GM21390 (cell line): ENCODE results near the gene FBXL15.

ENCODE experiments used
- ATAC-seq: cut with Tn5 transposase; IDR thresholded peaks from one replicate; pipeline ENCODE4 v1.9.1; 2021; ENCODE audit not compliant: unreplicated experiment

The FBXL15 gene, protein sequence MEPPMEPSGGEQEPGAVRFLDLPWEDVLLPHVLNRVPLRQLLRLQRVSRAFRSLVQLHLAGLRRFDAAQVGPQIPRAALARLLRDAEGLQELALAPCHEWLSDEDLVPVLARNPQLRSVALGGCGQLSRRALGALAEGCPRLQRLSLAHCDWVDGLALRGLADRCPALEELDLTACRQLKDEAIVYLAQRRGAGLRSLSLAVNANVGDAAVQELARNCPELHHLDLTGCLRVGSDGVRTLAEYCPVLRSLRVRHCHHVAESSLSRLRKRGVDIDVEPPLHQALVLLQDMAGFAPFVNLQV

DNA sequence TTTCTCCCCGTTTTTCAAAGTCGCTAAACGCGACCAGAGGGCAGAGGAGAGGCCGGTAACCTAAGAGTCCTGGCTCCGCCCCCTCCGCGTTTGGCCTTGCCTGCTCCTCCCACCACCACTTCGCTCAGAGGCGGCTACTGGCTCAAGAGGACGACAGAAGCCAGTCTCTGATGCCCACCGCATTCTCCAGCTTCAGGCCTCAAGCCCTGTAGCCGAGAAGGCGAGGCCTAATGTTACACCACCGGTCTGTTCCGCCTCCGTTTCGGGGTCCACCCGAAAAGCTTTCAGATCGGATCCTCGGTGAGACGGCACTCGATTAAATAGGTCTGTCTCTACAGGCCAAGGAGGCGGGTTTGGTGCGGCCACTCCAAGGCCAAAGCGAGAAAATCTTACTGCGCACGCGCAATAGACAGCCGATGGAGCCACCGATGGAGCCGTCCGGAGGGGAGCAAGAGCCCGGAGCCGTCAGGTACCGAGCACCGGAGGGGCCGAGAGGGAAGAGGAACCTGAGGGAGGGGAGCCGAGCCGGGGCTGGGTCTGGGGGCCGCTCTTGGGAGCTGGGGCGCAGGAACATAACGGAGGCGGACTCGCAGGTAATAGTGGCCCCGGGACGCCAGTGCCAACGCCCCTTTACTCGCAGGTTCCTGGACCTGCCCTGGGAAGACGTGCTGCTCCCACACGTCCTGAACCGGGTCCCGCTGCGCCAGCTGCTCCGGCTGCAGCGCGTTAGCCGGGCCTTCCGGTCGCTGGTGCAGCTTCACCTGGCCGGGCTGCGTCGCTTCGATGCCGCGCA lies at the start of gene FBXL15:
FBXL15 (plus strand) TSS at position 123 of the 793 bp plus-strand sequence; CDS start at position 417, 294 bp downstream.
- ATAC-seq: peak; percentile 58

DNA sequence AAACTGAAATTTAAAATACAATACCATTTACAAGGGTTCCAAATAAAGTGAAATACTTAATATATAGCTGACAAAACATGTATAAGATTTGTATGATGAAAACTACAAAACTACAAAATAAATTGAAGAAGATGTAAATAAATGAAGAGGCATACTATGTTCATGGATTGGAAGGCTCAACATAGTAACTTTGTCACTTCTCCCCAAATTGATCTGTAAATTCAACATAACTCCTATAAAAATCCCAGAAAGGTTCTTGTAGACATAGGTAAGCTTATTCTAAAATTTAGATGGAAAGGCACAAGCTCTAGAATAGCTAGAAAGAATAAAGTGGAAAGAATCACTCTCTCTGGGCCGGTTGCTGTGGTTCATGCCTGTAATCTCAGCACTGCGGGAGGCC lies 49.3 kb upstream of the FBXL15 start:
- no peak for ATAC-seq

DNA sequence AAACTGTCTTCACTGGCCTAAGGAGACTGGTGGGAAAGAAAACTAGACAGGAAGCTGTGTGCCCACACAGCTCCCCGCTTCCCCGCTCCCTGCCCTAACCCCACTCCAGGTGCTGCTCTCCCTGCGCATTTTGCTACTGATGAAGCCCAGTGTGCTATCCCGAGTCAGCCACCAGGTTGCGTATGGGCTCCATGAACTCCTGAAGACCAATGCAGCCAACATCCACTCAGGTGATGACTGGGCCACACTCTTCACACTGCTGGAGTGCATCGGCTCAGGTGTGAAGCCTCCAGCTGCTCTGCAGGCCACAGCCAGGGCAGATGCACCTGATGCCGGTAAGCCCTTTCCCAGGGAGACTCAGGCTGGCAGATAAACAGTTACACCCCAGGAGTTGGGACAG lies 45.4 kb upstream of the FBXL15 start:
- ATAC-seq: no peak

DNA sequence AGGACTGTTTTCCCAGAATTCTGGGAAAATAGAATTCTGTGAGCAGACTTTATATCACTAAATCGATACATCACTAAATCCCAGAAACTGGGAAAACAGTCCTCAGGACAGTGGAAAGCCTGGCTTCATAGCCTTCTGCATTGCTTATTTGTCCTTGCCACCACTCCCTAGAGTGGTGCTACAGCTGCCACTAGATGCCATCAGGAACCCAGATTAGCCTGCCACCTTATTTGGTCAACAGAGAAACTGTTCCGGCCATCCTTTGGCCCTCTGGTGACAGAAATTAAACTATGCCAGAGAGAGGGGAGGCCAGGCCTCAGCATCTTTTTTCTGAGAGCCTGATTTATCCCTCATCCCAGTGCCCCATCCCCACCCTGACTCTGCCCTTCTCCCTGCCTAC lies 44.8 kb upstream of the FBXL15 start:
- ATAC-seq: no peak

DNA sequence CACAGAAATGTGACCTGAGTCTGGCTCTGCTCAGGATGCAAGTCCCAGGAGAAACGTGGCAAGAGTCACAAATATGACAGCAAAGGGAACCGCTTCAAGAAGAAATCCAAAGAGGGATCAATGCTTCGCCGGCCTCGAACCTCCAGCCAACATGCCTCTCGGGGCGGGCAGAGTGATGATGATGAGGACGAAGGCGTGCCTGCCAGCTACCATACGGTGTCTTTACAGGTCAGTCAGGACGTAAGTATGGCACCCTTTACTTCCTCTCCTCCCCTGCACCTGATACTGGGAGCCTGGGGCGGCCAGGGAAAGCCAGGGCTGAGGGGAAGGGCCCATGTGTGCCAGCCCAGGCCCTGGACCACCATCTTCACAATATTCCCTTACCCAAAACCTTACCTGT lies 43.7 kb upstream of the FBXL15 start:
- ATAC-seq: no peak

DNA sequence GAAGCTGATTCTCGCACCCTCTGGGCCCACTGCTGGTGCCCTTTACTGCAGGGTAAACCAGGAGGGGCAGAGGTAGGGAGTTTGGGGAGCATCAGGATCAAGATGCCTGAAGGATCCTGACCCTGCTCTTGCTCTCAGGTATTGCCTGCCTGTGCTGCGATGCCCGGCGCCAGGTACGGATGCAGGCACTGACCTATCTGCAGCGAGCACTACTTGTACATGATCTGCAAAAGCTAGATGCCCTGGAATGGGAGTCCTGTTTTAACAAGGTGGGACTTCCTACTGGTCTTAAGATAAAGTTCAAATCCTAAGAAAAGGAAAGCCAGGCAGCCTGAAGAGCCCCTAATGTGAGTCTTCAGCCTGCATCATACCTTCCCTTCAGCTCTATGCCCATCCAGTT lies 41.3 kb upstream of the FBXL15 start:
- no peak for ATAC-seq

DNA sequence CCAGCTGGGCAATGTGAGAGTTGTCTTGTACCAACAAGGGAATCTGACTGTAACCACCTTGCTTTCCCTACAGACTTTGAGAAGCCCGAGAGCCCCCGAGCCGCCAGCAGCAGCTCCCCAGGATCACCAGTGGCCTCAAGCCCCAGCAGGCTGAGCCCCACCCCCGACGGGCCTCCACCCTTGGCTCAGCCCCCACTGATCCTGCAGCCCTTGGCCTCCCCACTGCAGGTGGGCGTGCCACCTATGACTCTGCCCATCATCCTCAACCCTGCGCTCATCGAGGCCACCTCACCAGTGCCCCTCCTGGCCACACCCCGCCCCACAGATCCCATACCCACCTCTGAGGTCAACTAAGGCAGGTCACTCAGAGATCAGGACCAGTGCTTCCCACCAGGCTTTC lies 38.7 kb upstream of the FBXL15 start:
- no peak for ATAC-seq

DNA sequence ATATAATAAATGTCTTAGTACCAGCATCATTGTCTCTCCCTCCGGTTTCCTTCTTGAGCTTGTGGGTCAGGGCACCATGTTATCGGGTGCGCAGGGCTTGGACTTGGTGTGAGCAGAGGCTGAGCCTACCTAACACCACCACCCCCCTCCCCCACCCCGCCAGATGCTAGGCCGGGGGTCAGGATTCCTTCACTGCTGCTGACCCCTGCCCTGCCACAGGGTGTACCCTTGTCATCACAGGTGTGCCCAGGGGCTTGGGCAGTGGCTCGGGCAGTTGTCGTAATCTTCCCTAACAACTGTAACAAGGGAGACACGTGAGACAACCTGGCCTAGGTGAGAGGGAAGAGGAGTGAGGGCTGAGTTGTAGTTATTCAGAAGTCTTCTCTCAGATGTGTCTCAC lies 37.8 kb upstream of the FBXL15 start:
- no peak for ATAC-seq

DNA sequence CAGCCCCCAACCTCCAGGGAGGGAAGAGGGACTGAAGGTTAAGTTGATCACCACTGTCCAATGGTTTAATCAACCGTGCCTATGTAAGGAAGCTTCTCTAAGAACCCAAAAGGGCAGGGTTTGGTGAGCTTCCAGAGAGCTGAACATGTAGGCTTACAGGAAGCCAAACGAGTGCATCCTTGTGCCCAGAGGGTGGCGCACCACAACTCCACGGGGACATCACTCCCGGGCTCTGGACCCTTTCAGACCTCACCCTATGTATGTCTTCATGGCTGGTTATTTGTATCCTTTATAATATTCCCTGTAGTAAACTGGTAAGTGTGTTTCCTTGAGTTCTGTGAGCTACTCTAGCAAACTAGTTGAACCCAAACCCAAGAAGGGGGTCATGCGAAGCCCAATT lies 36.6 kb upstream of the FBXL15 start:
- ATAC-seq: no peak

DNA sequence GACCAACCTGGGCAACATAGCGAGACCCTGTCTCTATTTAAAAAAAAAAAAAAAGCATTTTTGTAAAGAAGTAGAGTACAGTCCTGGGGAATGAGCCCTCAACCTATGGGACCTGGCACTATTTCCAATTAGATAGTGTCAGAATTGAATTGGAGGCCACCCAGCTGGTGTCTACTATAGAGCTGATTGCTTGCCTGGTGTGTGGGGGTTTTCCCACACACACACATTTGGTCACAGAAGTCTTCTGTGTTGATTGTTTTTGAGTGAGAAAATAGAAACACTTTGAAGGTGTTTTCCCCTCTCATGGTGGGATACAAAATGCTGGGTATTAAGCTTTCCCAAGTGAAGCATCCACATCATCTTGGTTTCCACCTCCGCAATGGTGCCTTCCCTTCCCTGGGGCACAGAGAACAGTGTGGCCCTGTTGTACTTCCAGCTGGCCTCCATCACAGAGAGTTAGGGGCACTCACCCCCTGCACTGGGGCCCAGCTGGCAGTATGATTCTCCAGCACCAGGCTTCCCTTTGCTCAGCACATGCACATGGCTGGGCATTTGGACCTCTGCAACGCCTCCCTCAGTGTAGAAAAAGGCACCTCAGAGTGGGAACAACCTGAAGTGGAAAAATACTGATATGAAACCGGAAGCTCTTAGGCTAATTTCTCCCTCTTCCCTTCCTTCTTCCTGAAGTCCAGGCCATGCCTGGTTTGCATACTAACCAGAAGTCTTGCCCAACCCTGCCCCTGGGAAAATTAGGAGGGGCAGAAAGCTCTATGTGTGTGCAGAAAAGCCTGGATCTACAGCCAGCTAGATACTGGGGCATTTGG lies 35.8 kb upstream of the FBXL15 start:
- no peak for ATAC-seq

DNA sequence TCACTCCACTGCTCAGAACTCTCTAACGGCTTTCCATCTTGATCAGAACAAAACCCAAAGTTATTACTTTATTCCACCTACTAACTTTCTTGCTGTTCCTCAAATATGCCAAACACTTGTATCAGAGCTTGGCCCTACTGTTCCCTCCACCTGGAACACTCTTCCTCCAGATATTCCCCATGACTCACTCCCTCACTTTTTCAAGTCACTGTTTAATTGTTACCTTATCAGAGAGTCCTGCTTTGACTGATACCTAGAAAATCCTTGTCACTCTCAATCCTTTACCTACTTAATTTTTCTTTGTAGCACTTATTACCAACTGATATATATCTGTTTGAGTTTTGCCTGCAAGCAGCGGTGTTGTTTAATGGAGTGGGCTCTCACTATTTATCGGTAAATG lies 30.7 kb upstream of the FBXL15 start:
- ATAC-seq: no peak

DNA sequence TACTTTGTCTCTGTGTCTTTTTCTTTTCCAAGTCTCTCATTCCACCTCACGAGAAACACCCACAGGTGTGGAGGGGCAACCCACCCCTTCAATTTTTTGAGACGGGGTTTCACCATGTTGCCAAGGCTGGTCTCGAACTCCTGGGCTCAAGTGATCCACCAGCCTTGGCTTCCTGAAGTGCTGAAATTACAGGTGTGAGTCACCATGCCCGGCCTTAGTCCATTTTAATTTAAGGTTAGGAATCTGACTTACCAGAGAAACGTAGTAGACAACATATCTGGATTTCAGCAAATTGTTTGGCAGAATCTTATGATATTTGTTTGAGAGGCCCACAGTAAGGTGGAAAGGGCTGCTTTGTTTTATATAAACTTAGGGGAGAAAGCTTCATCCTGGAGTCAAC lies 28.3 kb upstream of the FBXL15 start:
- no peak for ATAC-seq

DNA sequence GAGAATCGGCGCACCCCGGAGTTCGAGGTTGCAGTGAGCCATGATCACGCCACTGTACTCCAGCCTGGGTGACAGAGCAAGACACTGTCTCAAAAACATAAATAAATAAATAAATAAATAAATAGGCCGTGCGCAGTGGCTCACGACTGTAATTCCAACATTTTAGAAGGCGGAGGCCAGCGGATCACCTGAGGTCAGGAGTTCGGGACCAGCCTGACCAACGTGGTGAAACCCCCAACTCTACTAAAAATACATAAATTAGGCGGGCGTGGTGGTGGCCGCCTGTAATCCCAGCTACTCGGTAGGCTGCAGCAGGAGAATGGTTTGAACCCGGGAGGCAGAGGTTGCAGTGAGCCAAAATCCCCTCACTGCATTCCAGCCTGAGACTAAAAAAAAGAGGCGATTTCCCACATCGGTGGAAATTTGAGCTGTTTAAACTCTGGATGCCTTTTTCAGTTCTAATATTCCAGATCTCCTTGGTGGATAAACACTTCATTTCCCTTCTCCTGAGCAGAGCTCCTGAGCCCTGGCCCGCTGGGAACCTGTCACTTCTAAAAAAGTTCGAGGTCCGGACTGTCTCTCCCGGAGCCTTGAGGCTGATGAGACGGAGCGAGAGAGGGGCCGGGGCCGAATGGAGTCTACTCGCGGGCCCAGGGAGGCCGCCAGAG lies 27.1 kb upstream of the FBXL15 start:
- ATAC-seq: no peak

DNA sequence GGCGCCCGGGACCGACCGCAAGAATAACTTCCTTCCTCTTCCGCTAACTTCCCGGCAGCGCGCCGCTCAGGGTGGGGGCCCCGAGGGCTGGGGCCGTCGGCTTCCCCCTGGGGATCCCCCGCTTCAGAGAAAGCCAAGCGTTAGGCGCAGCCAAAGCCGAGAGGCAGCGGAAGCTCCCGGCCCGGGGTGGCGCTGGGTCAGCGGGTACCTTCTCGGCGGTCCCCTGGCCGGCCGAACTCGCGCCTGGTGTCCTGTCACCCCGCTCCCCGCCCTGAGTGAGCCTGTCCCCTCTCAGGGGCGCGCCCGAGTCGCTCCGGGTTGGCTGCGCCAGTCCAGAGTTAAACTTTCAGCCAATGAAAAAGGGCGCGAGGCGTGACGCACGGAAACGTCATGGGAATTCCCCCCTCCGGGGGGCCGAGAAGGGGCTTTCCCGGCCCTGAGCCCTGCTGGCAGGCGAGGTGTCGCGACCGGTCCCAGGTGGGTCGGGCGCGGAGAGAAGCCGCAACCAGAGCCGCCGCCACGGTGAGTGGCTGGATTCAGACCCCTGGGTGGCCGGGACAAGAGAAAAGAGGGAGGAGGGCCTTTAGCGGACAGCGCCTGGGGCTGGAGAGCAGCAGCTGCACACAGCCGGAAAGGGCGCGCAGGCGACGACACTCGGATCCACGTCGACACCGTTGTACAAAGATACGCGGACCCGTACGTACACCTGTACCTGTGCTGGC lies 26.4 kb upstream of the FBXL15 start:
- ATAC-seq: peak; percentile 77

DNA sequence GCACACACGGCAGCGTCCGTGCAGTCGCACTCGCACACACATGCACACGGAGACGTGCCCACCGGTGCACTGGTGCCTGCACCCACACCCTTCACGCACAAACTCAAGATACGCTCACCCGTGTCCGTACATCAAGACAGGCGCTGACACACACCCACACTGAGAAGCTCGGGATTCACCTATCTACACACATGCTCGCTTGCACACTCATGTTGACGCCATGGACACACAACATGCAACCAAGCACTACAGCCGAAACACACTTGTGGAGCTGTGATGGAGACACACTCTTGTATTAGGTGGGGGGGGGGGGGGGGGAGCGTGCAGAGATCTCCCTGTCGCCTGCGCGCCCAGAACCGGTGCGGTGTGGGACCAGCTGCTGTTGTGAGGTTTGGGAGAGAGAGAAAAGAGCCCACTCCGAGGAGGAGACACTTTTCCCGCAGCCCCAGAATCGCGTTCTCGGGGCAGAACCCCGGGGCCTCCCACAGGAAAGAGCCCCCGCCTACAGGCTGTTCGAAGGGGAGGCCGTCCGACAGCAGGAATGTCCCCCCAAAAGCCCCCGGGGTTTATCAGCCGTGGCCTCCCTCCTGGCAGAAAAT lies 25.7 kb upstream of the FBXL15 start:
- peak; percentile 1 for ATAC-seq

DNA sequence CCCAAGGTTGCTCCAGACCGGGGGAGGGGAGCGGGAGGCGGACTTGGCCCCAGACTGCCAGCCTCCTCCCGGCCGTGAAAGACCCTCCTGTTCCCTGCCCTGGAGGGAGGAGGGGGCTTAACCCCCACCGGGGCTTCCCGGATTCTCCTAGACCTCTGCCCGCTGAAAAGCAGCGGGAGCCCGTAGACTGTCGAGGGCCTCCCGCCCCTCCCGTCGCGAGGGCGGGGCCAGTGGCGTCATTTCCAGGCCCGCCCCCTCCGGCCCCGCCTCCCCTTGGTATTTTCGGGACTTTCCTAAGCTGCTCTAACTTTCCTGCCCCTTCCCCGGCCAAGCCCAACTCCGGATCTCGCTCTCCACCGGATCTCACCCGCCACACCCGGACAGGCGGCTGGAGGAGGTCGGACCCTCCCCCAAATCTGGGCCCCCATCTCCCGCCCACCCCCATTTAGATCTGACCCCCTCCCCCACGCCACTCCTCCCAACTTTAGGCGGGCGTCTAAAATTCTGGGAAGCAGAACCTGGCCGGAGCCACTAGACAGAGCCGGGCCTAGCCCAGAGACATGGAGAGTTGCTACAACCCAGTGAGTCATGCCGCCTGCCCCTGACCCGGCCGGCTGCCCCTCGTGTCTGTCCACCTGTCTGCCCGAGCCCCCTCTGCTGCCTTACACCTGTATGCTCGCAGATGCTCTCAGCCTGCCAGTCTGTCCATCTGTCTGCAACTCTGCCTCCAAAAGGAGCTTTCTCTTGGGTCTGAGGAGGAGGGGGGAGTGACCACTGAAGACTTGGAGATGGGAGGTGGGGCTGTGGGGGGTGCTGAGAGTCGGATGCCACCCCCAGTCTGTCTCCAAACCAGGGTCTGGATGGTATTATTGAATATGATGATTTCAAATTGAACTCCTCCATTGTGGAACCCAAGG lies 25.0 kb upstream of the FBXL15 start, which contains the start of gene NFKB2:
NFKB2 (plus strand) TSS at position 306 of the 917 bp plus-strand sequence; CDS start at position 561, 255 bp downstream.
- peak; percentile 32 for ATAC-seq

DNA sequence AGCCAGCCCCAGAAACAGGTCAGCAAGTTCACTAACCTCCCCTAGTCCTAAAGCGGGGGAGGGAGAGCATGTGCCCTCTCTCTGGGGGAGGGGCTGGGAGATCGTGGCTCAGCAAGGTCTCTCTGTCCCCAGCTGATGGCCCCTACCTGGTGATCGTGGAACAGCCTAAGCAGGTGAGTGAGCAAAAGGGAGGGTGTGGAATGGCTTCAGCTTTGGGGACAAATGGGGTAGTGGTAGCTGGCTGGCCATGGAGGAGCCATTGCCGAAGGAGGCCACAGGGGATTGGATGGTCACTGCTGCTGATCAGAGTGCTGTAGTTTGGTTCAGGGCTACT lies 24.4 kb upstream of the FBXL15 start:
- ATAC-seq: no peak

DNA sequence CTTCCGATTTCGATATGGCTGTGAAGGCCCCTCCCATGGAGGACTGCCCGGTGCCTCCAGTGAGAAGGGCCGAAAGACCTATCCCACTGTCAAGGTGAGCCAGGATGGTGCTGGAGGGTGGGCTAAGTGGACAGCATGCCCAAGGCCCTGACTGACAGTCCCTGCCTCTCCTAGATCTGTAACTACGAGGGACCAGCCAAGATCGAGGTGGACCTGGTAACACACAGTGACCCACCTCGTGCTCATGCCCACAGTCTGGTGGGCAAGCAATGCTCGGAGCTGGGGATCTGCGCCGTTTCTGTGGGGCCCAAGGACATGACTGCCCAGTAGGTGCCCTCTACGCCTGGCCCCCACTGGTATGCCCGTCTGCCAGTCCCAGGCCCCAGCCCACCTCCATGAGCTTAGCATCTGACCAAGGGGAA lies 23.9 kb upstream of the FBXL15 start:
- ATAC-seq: no peak
